WTC11 (cell line): Measurements from ENCODE around the gene RASL12. TPM values are rescaled to one million over a fixed set of nuclear protein-coding genes. Genes with fewer than 3 reads are reported as not detected.

Experiments used
- ATAC-seq: fragments of 200-7000 bp; cut with Tn5 transposase; 2 replicates; pipeline ENCODE4 v1.10.0; 2021; ENCODE audit warnings: mild to moderate bottlenecking, moderate library complexity
- CTCF ChIA-PET: fragments of 300-600 bp; sonication (Branson Sonifier 250); formaldehyde crosslinking; loops from one replicate; lab custom pipeline; 2021; ENCODE audit warnings: antibody characterized with exemption; lab: Charles Lee
- POLR2A ChIA-PET: fragments of 350-600 bp; sonication (Branson Sonifier 250); formaldehyde crosslinking; loops from one replicate; lab custom pipeline; 2021; ENCODE audit warnings: antibody characterized with exemption; lab: Charles Lee
- DNase-seq: peaks from one replicate; pipeline ENCODE4 v3.0.0; 2021; ENCODE audit warnings: low spot score
- H3K27ac Mint-ChIP-seq: 2 replicates; pipeline ENCODE4 v1.8.0; 2021; ENCODE audit warnings: mixed read lengths
- H3K27me3 Mint-ChIP-seq: 2 replicates; pipeline ENCODE4 v1.8.0; 2021; ENCODE audit warnings: low read depth, mild to moderate bottlenecking, moderate library complexity, mixed read lengths
- H3K36me3 Mint-ChIP-seq: 2 replicates; pipeline ENCODE4 v1.8.0; 2021; ENCODE audit warnings: mixed read lengths
- H3K4me1 Mint-ChIP-seq: 2 replicates; pipeline ENCODE4 v1.8.0; 2022; ENCODE audit warnings: mixed read lengths
- H3K4me3 Mint-ChIP-seq: 2 replicates; pipeline ENCODE4 v1.8.0; 2021; ENCODE audit warnings: mild to moderate bottlenecking, moderate library complexity, mixed read lengths
- H3K9me3 Mint-ChIP-seq: 2 replicates; pipeline ENCODE4 v1.8.0; 2021; ENCODE audit warnings: mixed read lengths
- CREM ChIP-seq: sonication (generic); formaldehyde crosslinking; IDR thresholded peaks from 2 replicates; pipeline ENCODE4 v1.8.1; 2022; ENCODE audit warnings: mild to moderate bottlenecking, missing genetic modification reagents, moderate library complexity
- ELF4 ChIP-seq: sonication (generic); formaldehyde crosslinking; IDR thresholded peaks from 2 replicates; pipeline ENCODE4 v1.8.1; 2022; ENCODE audit warnings: low read depth, mild to moderate bottlenecking, moderate library complexity, missing genetic modification reagents
- EMX1 ChIP-seq: fragments of 250-450 bp; sonication (Bioruptor Pico); IDR thresholded peaks from 2 replicates; pipeline ENCODE4 v1.8.0; 2021; ENCODE audit warnings: mild to moderate bottlenecking
- FOXJ3 ChIP-seq: sonication (generic); formaldehyde crosslinking; IDR thresholded peaks from 2 replicates; pipeline ENCODE4 v1.9.0; 2021; ENCODE audit warnings: missing genetic modification reagents, mild to moderate bottlenecking, borderline replicate concordance
- FOXK1 ChIP-seq: sonication (generic); formaldehyde crosslinking; IDR thresholded peaks from 2 replicates; pipeline ENCODE4 v1.8.0; 2022; ENCODE audit warnings: mild to moderate bottlenecking, moderate library complexity, missing genetic modification reagents
- NFYB ChIP-seq: sonication (generic); formaldehyde crosslinking; conservative IDR thresholded peaks from 2 replicates; pipeline ENCODE4 v1.8.0; 2022; ENCODE audit warnings: low read depth, missing genetic modification reagents
- NR2C2 ChIP-seq: sonication (generic); formaldehyde crosslinking; IDR thresholded peaks from 2 replicates; pipeline ENCODE4 v1.8.0; 2022; ENCODE audit warnings: mild to moderate bottlenecking, missing genetic modification reagents
- RELA ChIP-seq: sonication (generic); formaldehyde crosslinking; IDR thresholded peaks from 2 replicates; pipeline ENCODE4 v1.8.1; 2022; ENCODE audit warnings: missing genetic modification reagents, mild to moderate bottlenecking, borderline replicate concordance
- SMAD3 ChIP-seq: sonication (generic); formaldehyde crosslinking; IDR thresholded peaks from 2 replicates; pipeline ENCODE4 v1.8.0; 2022; ENCODE audit warnings: missing genetic modification reagents, mild to moderate bottlenecking, borderline replicate concordance
- SMAD4 ChIP-seq: sonication (generic); formaldehyde crosslinking; IDR thresholded peaks from 2 replicates; pipeline ENCODE4 v1.8.0; 2022; ENCODE audit warnings: mild to moderate bottlenecking, missing genetic modification reagents
- TP53 ChIP-seq: sonication (generic); formaldehyde crosslinking; IDR thresholded peaks from 2 replicates; pipeline ENCODE4 v1.8.1; 2023; ENCODE audit warnings: mild to moderate bottlenecking, missing genetic modification reagents
- ZNF138 ChIP-seq: sonication (generic); formaldehyde crosslinking; conservative IDR thresholded peaks from 2 replicates; pipeline ENCODE4 v1.8.1; 2022; ENCODE audit warnings: mild to moderate bottlenecking, moderate library complexity, missing genetic modification reagents
- ZNF416 ChIP-seq: fragments of 250-450 bp; sonication (Bioruptor Pico); IDR thresholded peaks from 2 replicates; pipeline ENCODE4 v1.9.0; 2021; ENCODE audit warnings: mild to moderate bottlenecking, inconsistent platforms
- total RNA-seq: library from RNA; stranded (reverse); gene quantifications from 3 replicates; pipeline ENCODE4 v1.2.3, GENCODE V29; 2021
- TF ChIP-seq, protein P1 (sequence below): sonication (generic); formaldehyde crosslinking; IDR thresholded peaks from 2 replicates; pipeline ENCODE4 v1.8.0; 2023; ENCODE audit warnings: mild to moderate bottlenecking, missing genetic modification reagents
- TF ChIP-seq, protein P2 (sequence below): sonication (generic); formaldehyde crosslinking; IDR thresholded peaks from 2 replicates; pipeline ENCODE4 v1.8.1; 2022; ENCODE audit warnings: missing genetic modification reagents, borderline replicate concordance
- TF ChIP-seq, protein P3 (sequence below): sonication (generic); formaldehyde crosslinking; IDR thresholded peaks from 2 replicates; pipeline ENCODE4 v1.8.1; 2022; ENCODE audit warnings: mild to moderate bottlenecking, moderate library complexity, missing genetic modification reagents
- TF ChIP-seq, protein P4 (sequence below): fragments of 250-450 bp; sonication (Bioruptor Pico); IDR thresholded peaks from 2 replicates; pipeline ENCODE4 v2.1.2; 2022; ENCODE audit warnings: mild to moderate bottlenecking, moderate library complexity
- TF ChIP-seq, protein P5 (sequence below): sonication (generic); formaldehyde crosslinking; IDR thresholded peaks from 2 replicates; pipeline ENCODE4 v1.8.0; 2022; ENCODE audit warnings: mild to moderate bottlenecking, missing genetic modification reagents
- TF ChIP-seq, protein P6 (sequence below): sonication (generic); formaldehyde crosslinking; IDR thresholded peaks from 2 replicates; pipeline ENCODE4 v1.8.1; 2023; ENCODE audit warnings: mild to moderate bottlenecking, missing genetic modification reagents

The RASL12 gene
- total RNA-seq, 1 experiment from 2014 or later = 5.6 TPM

DNA sequence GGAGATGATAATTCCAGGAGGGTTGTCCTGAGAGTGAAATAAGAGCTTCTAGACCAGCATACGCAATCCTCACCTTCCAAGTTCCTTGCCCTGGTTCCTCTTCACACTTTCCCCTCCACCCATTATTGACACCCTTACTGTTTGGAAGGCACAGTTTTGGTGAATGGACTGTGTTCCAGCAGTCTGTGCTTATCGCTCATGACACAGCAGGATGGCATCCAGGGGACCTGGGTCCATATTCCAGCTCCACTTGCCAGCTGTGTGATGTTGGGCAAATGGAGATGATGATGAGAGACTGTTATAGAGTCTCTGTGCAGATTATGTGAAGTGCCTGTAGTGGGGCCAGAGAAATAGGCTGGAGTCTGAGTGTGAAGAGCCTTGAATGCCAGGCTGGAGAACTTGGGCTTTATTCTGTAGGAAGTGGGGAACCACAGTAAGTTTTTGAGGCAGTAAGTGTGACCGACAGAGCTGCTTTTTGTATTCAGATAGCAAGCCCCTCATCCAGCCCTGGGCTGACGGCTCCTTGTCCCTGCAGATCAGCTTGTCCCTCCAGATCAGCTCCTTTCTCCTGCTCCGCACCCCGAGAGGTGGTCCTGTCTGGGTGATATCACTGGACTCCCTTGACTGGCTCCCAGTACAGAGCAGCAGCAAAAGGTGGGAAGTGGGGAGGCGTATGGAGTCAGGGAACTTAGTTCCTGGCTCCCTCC, 16.9 kb upstream of the RASL12 start (continued):
- TF ChIP-seq, protein P1, sequence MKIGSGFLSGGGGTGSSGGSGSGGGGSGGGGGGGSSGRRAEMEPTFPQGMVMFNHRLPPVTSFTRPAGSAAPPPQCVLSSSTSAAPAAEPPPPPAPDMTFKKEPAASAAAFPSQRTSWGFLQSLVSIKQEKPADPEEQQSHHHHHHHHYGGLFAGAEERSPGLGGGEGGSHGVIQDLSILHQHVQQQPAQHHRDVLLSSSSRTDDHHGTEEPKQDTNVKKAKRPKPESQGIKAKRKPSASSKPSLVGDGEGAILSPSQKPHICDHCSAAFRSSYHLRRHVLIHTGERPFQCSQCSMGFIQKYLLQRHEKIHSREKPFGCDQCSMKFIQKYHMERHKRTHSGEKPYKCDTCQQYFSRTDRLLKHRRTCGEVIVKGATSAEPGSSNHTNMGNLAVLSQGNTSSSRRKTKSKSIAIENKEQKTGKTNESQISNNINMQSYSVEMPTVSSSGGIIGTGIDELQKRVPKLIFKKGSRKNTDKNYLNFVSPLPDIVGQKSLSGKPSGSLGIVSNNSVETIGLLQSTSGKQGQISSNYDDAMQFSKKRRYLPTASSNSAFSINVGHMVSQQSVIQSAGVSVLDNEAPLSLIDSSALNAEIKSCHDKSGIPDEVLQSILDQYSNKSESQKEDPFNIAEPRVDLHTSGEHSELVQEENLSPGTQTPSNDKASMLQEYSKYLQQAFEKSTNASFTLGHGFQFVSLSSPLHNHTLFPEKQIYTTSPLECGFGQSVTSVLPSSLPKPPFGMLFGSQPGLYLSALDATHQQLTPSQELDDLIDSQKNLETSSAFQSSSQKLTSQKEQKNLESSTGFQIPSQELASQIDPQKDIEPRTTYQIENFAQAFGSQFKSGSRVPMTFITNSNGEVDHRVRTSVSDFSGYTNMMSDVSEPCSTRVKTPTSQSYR (CRISPR knock-in tag) = no peak
- no peak for TF ChIP-seq NR2C2 (CRISPR knock-in tag)
- no peak for TF ChIP-seq TP53 (CRISPR knock-in tag)
- no peak for TF ChIP-seq FOXJ3 (CRISPR knock-in tag)
- TF ChIP-seq, protein P2, sequence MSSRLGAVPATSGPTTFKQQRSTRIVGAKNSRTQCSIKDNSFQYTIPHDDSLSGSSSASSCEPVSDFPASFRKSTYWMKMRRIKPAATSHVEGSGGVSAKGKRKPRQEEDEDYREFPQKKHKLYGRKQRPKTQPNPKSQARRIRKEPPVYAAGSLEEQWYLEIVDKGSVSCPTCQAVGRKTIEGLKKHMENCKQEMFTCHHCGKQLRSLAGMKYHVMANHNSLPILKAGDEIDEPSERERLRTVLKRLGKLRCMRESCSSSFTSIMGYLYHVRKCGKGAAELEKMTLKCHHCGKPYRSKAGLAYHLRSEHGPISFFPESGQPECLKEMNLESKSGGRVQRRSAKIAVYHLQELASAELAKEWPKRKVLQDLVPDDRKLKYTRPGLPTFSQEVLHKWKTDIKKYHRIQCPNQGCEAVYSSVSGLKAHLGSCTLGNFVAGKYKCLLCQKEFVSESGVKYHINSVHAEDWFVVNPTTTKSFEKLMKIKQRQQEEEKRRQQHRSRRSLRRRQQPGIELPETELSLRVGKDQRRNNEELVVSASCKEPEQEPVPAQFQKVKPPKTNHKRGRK (CRISPR knock-in tag) = no peak
- no peak for TF ChIP-seq EMX1 (CRISPR knock-in tag)
- TF ChIP-seq, protein P3, sequence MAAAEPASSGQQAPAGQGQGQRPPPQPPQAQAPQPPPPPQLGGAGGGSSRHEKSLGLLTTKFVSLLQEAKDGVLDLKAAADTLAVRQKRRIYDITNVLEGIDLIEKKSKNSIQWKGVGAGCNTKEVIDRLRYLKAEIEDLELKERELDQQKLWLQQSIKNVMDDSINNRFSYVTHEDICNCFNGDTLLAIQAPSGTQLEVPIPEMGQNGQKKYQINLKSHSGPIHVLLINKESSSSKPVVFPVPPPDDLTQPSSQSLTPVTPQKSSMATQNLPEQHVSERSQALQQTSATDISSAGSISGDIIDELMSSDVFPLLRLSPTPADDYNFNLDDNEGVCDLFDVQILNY (CRISPR knock-in tag) = no peak
- TF ChIP-seq, protein P4, sequence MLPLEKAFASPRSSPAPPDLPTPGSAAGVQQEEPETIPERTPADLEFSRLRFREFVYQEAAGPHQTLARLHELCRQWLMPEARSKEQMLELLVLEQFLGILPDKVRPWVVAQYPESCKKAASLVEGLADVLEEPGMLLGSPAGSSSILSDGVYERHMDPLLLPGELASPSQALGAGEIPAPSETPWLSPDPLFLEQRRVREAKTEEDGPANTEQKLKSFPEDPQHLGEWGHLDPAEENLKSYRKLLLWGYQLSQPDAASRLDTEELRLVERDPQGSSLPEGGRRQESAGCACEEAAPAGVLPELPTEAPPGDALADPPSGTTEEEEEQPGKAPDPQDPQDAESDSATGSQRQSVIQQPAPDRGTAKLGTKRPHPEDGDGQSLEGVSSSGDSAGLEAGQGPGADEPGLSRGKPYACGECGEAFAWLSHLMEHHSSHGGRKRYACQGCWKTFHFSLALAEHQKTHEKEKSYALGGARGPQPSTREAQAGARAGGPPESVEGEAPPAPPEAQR (CRISPR knock-in tag) = no peak
- no peak for TF ChIP-seq ZNF416 (CRISPR knock-in tag)
- no peak for TF ChIP-seq CREM

DNA sequence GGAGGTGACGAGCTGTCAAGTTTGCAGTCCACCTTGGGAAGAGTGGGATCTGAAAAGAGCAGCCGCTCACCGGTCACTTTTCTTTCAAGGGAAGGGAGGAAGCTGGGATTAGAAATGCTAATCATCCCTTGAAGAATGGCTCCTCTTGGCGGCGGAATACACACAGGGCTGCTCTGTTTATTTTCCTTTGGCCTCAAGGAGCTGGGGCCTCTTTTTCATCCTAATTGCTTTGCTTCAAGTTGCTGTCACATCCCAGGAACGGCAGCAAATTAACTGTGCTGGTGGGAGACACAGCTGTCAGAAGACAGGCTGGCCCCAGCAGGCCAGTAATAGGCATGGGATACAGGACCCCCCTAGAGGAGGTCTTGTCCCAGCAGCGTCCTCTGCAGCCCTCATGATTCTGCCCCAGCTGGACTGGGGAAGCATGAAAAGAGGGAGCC, 15.5 kb upstream of the RASL12 start:
- Mint-ChIP-seq H3K27ac (peak overlapping the region; percentile 83), H3K4me1 (peaks cover 72% of the 10 kb centered on the region), H3K9me3 (no peaks in the 10 kb centered on the region), H3K27me3 (peaks cover 16% of the 10 kb centered on the region), H3K36me3 (no peaks in the 10 kb centered on the region), H3K4me3 (peak overlapping the region; percentile 52)
- DNase-seq = peak; percentile 42
- no peak for TF ChIP-seq ZNF138 (CRISPR knock-in tag)
- peak; percentile 47; the same call in 1 of the 2 replicates for TF ChIP-seq FOXK1
- ChIA-PET CTCF (interaction anchor here (0.5 to 15.1 kb wide), 18 partner anchors 10 to 203 kb away, joined by 3 to 308 read pairs (median 4); partner anchors contain the start of genes CLPX and RASL12), POLR2A (interaction anchor here (0.6 to 3.3 kb wide), 3 partner anchors 16 to 23 kb away, joined by 5 to 12 read pairs (median 11); partner anchors contain the start of gene RASL12)
- ATAC-seq = peak; percentile 40

DNA sequence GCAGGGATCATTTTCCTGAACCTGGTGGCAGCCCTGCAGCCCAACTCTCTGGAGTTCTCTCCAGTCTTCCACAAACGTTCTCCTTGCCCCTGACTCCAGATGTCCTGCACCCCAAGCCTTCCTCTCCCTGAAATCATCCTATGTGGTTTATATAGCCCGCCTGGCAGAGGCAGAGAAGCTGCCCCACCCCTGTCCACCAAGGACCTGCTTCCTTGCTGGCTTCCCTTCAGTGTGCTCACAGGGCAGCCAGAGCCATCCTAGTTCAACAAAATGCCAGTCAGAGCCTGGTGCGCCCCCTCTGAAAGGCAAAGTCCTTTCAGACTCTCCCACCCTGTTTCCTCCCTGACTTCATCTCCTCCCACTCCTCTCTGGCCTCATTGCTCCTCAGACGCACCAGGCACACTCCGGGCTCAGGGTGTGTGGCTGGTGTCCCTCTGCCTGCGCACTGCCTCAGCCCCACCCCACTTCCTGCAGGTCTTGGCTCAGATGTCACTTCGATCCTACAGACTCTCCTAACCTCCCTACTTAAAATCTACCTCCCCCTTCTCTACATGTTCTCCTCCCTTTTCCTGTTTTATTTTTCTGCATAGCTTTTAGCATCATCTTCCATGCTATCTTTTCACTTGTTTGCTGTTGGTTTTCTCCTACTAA, 14.6 kb upstream of the RASL12 start:
- peaks cover 22% of the 10 kb centered on the region for H3K27me3 Mint-ChIP-seq
- peak overlapping the region; percentile 83 for H3K27ac Mint-ChIP-seq
- peak overlapping the region; percentile 52 for H3K4me3 Mint-ChIP-seq
- ATAC-seq = peak; percentile 48
- ChIA-PET CTCF (interaction anchor here (1.1 to 15.1 kb wide), 13 partner anchors 11 to 203 kb away, joined by 3 to 308 read pairs (median 10); partner anchors contain the start of gene RASL12), POLR2A (interaction anchor here (2.1 to 3.3 kb wide), 2 partner anchors 15 to 19 kb away, joined by 11 to 12 read pairs; partner anchors contain the start of gene RASL12)
- H3K36me3 Mint-ChIP-seq = no peaks in the 10 kb centered on the region
- H3K9me3 Mint-ChIP-seq = no peaks in the 10 kb centered on the region
- H3K4me1 Mint-ChIP-seq = peaks cover 73% of the 10 kb centered on the region
- peak; percentile 48 for DNase-seq
- TF ChIP-seq NFYB (CRISPR knock-in tag) (no peak), RELA (no peak), SMAD4 (CRISPR knock-in tag) (no peak), ELF4 (CRISPR knock-in tag) (no peak), SMAD3 (CRISPR knock-in tag) (no peak)
- TF ChIP-seq, protein P5, sequence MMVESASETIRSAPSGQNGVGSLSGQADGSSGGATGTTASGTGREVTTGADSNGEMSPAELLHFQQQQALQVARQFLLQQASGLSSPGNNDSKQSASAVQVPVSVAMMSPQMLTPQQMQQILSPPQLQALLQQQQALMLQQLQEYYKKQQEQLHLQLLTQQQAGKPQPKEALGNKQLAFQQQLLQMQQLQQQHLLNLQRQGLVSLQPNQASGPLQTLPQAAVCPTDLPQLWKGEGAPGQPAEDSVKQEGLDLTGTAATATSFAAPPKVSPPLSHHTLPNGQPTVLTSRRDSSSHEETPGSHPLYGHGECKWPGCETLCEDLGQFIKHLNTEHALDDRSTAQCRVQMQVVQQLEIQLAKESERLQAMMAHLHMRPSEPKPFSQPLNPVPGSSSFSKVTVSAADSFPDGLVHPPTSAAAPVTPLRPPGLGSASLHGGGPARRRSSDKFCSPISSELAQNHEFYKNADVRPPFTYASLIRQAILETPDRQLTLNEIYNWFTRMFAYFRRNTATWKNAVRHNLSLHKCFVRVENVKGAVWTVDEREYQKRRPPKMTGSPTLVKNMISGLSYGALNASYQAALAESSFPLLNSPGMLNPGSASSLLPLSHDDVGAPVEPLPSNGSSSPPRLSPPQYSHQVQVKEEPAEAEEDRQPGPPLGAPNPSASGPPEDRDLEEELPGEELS = no peak
- TF ChIP-seq, protein P6, sequence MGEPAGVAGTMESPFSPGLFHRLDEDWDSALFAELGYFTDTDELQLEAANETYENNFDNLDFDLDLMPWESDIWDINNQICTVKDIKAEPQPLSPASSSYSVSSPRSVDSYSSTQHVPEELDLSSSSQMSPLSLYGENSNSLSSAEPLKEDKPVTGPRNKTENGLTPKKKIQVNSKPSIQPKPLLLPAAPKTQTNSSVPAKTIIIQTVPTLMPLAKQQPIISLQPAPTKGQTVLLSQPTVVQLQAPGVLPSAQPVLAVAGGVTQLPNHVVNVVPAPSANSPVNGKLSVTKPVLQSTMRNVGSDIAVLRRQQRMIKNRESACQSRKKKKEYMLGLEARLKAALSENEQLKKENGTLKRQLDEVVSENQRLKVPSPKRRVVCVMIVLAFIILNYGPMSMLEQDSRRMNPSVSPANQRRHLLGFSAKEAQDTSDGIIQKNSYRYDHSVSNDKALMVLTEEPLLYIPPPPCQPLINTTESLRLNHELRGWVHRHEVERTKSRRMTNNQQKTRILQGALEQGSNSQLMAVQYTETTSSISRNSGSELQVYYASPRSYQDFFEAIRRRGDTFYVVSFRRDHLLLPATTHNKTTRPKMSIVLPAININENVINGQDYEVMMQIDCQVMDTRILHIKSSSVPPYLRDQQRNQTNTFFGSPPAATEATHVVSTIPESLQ (CRISPR knock-in tag) = no peak
